SKM-1 treated with dmso at 0.1 percent for 144 hours (cell line): ENCODE results near the gene AMN.

Experiments used
- DNase-seq: peaks from one replicate; lab custom pipeline; 2025; ENCODE audit not compliant: unreplicated experiment; lab: John Stamatoyannopoulos, UW

Gene AMN

GRCh38 chr14:102943454-102943853 is 21.0 kb downstream of the AMN start:
- no peak for DNase-seq

- no peak for DNase-seq
Measured at GRCh38 chr14:102943979-102944378, 21.5 kb downstream of the AMN start.

DNA sequence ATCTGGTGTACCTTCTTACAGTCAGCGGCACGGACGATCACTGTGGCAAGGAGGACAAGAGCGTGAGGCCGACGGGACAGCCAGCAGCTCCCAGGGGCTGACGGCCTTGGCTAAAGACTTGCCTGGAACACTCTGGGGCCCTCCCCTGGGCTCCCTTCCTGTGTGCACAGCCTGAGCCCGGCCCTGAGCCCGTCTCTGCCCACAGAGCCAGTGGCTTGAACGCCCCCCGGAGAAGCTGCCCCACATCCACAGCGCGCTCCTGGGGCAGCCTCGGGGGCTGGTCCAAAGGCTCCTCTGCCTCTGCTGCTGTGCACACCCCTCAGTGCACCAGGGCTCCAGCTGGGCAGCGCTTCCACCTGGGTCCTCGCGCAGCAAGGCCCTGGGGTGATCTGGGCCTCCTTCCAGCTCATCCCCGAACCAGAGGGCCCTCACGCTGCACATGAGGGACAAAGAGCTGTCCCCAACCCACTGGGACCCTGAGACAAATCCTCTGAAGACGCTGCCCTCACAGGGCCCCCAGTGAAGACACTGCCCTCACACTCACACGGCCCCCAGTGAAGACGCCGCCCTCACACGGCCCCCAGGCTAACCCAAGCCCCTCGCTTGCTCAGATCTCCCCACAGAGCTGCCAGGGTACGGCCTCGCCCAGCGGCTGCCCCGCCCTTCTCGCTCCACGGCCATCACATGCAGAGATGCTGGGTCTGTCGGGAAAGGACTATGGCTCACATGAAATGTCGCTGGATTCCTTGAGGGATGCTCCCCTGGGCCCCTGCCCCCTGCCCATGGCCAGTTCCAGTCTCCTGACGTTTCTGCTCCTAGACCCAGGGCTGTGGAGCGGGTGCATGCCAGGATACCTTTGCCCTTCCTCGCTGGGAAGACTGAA is 22.2 kb downstream of the AMN start:
- no peak for DNase-seq

GRCh38 chr14:102945346-102946130 is 23.1 kb downstream of the AMN start:
- no peak for DNase-seq

GRCh38 chr14:102947321-102948103 is 25.0 kb downstream of the AMN start:
- DNase-seq, result no peak

DNA sequence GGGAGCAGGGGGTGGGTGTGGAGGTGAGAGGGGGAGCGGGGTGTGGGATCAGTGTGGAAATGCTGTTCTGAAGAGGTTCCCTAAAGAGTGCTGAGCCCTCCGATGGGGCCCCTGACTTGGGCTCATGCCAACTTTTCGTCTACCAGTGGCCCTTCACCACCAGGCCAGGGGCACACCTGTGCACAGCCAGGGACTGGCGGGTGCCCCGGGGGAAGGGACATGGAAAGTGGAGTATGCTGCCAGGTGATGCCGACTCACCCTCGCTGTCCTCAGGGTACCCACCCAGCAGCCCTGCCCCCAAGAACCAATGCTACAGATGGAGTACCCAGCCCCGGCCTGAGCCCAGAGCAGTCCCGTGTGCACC is 26.2 kb downstream of the AMN start:
- DNase-seq, result no peak

GRCh38 chr14:102949062-102949800 is 26.8 kb downstream of the AMN start:
- peak; percentile 18 for DNase-seq

DNA sequence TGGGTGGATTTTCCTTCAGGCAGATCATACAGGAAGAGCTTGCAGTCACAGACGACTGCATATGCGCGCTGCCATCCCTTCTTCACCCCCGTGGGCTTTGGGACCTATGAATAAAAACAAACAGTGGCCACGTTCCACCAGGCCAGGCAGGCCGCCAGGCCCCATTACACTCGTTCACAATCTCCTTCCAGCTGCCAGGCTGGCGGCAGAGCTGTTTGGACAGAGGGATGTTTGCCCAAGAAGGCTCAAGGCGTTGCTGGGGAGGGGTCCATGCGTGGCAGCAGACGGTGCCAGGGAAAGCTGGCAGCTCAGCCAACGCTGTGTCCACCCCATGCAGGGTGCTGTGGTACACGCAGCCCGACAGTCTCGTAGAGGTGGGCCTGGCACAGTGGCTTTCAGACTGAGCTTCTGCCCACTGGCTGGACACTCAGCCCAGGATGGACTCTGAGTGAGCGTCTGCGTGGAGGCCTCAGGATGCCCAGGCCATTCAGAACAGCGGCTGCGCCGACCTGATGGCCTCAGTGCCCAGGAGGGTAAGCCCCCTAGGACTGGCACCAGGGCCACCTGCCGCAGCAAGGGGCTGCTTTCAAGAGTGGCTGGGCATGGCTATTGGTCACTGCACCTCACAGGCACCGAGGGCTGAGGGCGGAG is 27.5 kb downstream of the AMN start:
- DNase-seq, result no peak

DNA sequence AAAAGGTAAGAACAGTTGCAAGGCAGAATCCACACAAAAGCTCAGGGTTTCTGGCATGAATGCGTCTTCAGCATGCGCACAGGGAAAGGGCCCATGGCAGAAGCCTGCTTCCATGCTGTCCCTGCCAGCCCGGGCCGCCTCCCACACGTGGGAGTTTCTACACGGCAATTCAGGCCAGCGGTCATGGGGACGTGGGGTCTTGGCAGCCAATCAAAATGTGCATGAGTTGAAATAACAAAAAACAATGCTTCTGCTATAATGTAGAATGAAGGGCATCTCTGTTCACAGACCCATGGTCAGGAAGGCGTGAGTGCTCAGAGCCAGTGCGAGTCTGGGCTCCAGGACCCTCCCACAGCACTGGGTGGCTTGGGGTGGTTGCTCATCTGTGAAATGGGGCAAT is 28.6 kb downstream of the AMN start:
- DNase-seq, result no peak

GRCh38 chr14:102951799-102952198 is 29.3 kb downstream of the AMN start:
- no peak for DNase-seq

GRCh38 chr14:102952276-102952675 is 29.8 kb downstream of the AMN start:
- no peak for DNase-seq

DNA sequence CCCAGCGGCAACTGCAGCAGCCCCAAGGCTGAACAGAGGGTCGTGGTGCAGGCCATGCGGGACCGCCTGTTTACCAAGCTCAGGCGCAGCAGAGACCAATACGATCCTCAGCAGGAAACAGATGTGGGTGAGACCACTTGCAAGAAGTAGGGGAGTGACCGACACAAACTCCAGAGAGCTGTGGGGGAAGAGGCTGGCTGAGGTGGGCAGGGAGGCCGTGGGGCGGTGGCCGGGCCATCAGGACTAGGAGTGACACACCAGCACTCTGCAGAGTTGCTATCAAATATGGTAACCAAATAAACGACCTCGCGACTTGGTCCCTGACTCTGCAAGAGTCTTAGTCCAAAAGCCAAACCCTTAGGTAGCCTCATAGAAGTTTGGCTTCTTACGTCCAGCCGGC is 30.6 kb downstream of the AMN start:
- no peak for DNase-seq

GRCh38 chr14:102954081-102954789 is 31.8 kb downstream of the AMN start:
- DNase-seq, result no peak

DNA sequence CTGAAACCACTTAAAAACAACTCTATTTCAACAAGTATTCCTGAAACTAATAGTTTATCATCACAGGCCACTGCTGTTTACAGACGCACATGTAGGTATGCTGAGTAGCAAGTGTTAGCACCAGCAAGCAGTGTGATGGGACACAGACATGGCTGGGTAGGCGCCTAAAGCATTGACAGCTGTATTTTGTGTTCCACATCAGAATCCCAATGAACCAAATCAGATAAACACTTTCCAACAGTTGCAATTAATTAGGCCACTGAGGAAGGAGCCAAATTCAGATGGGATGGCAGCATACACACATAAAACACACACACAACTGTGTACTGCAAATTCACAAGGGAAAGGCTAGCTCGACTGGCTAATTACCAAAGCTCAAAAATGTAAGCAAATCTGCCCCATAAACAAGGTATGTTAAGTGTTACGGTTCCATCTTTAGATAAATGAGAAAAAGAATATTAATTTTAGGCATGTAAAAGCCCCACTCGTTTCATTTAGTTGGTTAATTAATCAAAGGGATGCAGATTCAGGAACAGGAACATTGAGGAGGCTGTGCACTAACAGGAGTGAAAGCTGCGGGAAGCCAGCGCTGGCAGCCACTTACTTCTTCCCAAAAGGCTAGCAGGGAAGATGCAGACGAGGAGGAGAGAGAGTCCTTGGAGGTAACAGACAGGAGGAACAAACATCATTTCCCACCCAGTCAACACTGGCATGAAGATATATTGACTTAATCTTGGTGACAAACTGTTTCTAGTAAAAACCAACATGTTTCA is 33.4 kb downstream of the AMN start:
- no peak for DNase-seq

GRCh38 chr14:102957222-102957621 is 34.8 kb downstream of the AMN start:
- no peak for DNase-seq

- DNase-seq, result no peak
Measured at GRCh38 chr14:102958461-102958860, 36.0 kb downstream of the AMN start.

GRCh38 chr14:102962111-102962627 is 39.7 kb downstream of the AMN start:
- DNase-seq, result no peak

GRCh38 chr14:102964152-102964730 is 41.8 kb downstream of the AMN start:
- DNase-seq, result no peak
